GM21528 (cell line): ENCODE data around the gene TEX19.
"Not testable (repeated sequence)": the region's sequence is repeated elsewhere in the genome, so short reads cannot be mapped to it uniquely, and the experiment has no call there.

Experiments used
- ATAC-seq: cut with Tn5 transposase; IDR thresholded peaks from one replicate; pipeline ENCODE4 v1.9.1; 2021; ENCODE audit warnings: mild to moderate bottlenecking, moderate library complexity; ENCODE audit not compliant: unreplicated experiment, low FRiP score

TEX19 gene

DNA sequence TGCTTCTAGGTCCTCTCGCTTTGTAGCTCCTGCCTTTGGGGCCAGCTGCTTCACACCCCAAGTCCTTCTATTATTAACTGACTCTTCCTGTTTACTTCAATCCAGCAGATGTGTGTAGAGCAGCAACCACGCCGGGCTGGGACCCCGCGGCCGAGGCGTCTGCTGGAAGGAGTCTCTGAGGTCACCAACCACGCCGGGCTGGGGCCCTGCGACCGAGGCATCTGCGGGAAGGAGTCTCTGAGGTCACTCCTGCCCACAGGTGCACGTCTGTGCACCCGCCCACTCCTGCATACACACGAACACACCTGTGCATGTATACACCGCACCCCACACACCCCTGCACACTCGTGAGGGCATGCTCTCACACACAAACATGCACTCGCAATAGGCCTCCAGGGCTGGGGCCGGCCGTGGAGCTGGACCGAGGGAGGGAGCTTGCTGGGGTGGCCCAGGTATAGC, 7.8 kb upstream of the TEX19 start:
- ATAC-seq = no peak

DNA sequence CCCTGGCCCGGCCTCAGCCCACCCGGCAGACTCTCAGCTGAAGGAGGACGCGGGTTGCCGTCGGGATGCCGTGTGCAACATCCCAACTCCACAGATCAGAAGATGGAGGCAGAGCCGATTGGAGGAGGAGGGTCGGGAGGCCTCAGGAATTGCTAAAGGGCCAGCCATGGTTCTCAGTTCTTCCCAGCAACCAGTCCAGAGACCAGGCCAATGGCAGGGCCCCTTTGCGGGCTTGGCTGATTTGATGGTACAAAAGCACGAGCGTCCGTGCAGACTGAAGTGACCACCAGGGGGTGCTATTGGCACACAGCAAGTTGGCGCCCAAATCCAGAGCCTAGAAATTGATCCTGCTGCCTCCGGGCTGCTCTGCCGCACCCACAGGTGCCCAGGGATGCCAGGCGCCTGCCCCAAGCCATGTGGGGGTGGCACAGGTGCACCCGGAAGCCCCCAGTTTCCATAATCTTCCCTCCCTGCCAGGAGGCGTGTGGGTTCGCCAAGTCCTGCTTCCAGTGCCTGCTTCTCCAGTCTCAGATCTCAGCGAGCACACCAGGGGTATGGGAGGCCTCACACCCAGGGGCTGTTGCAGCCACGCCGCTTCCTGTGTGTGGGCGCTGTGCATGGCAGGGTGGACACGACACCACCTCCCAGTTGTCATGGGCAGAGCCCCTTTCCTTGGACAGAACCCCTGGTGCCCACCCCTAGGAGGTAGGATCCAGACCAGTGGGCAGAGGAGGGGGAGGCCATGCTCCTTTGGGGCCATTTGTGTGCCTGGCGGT, 7.1 kb upstream of the TEX19 start:
- ATAC-seq = peak; percentile 62

DNA sequence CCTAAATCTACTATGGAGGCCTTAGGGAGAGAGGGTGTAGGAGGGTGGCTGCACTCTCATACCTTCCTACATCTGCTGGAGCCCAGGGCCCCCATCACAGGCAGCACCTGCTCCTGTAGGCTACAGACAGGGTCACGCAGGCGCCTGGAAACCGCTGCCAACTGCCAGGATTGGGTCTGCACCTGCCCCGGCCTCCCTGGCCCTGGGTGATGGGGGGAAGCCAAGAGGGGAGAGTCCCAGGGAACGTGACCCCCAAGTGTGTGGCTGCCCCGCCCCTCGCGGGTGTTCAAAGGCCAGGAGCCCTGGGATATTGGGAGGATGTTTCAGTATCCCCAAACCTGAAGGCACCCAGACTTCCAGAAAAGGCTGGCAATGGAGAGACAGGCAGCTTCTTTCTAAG, 5.6 kb upstream of the TEX19 start:
- no peak for ATAC-seq

DNA sequence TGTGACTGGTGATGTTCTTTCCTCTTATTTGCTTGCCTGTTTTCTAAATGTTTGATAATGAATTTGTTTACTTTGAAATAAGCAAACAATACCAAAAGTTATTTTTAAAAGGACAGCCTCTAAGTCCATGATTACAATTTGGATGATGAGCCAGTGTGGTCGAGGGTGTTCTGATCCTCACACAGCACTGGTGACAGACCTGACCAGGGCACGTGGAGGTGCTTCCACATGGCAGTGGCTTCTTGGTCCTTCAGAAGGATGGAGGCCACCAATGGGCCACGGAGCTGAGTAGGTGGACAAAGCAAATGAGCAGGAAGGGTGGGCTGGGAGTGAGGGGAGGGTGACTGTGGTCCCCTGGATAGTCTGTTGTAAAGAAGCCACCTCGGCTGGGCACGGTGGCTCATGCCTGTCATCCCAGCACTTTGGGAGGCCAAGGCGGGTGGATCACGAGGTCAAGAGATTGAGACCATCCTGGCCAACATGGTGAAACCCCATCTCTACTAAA, 4.2 kb upstream of the TEX19 start:
- no peak for ATAC-seq

DNA sequence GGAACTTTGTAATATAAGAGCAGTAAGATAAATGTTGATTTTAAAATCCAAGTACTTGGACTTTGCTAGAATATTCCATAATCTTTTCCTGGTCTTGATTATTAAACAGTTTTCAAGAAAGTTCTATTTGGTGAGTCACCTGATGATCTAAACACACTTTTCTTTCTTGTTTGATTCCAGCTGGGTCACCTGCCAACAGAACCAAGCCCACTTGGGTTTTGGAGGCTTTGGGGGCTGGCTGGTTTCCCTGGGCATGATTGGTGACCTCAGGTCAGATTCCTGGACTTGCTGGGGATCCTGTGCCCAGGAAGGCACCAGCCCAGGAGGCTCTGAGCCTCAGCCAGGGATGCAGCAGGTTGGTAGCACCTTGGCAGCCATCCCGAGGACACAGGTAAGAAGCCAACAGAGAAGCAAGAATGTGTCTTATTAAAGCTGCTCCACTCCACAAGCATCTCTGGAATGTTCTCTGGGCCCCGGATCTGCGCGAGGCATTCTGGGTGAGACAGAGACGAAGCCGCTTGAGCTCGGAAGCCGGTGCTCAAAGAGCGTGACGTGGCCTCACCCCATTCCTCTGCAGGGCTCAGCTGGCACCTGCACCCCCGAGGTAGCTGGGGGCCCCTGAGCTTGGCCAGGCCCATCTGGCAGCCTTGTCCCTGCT, 3.1 kb upstream of the TEX19 start:
- no peak for ATAC-seq

DNA sequence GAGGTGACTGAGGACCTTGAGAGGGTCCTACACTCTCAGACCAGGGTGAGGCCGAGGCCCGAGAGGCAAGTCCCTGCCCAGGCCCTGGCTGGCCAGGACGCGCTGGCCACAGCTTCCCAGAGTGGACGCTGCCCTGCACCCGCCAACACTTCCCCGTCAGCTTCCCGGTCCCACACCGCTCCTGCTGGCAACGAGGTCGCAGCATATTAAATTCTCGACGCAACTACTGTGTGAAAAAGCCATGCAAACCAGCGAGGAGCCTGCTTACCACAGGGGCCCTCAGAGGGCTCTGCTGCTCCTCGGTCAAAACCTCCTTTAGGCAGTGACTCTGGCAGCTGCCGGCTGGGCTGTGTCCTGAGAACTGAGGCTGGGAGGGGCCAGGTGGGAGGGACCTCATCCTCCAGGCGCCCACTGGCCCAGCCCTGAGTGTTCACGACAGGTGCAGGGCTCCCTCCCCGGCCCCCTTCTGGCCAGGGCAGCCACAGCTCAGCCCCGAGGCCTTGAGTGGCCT, 2.1 kb upstream of the TEX19 start:
- ATAC-seq = no peak

DNA sequence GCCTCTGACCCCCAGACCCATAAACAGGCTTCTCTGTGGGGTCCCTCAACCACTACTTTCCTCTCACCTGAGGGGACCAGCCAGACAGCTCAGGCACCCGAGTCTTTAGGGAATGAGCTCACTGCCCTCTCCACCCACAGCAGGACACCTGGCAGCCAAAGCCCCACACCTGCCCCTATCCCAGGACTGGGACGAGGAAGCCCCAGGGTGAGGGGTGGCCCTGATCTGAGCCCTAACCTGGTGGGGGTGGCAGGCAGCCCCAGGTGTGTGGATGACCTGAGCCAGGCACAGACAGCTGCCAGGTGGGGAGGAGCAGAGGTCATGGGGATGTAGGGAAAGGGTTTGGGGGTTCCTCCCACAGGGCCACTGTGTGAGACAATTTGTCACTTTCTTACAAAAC, 1.7 kb upstream of the TEX19 start:
- no peak for ATAC-seq

DNA sequence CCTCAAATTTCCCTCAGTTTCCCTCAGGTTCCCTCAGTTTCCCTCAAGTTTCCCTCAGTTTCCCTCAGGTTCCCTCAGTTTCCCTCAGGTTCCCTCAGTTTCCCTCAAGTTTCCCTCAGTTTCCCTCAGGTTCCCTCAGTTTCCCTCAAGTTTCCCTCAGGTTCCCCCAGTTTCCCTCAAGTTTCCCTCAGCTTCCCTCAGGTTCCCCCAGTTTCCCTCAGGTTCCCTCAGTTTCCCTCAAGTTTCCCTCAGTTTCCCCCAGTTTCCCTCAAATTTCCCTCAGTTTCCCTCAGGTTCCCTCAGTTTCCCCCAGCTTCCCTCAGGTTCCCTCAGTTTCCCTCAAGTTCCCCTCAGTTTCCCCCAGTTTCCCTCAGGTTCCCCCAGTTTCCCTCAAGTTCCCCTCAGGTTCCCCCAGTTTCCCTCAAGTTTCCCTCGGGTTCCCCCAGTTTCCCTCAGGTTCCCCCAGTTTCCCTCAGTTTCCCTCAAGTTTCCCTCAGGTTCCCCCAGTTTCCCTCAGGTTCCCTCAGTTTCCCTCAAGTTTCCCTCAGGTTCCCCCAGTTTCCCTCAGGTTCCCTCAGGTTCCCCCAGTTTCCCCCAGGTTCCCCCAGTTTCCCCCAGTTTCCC, 516 bp downstream of the TEX19 start:
- not testable (repeated sequence) for ATAC-seq

DNA sequence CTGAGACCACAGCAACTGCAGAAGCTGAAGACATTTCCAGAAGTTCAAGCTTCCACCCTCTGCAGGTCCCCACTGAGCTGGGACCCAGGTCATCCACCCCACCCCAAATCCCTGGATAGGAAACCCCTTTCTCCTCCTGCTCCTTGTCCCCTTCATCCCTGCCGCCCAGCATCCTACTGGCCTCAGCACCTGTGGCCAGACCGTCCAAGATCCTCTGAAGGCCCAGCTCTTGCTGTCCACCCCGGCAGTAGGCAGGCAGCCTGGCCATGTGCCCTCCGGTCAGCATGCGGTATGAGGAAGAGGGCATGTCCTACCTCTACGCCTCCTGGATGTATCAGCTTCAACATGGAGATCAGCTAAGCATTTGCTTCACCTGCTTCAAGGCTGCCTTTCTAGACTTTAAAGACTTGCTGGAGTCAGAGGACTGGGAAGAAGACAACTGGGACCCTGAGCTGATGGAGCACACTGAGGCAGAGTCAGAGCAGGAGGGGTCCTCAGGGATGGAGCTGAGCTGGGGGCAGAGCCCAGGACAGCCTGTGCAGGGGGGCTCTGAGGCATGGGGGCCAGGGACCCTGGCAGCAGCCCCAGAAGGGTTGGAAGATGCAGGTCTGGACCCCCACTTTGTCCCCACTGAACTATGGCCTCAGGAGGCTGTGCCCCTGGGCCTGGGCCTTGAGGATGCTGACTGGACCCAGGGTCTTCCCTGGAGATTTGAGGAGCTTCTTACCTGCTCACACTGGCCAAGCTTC, 3.0 kb downstream of the TEX19 start:
- ATAC-seq = no peak

DNA sequence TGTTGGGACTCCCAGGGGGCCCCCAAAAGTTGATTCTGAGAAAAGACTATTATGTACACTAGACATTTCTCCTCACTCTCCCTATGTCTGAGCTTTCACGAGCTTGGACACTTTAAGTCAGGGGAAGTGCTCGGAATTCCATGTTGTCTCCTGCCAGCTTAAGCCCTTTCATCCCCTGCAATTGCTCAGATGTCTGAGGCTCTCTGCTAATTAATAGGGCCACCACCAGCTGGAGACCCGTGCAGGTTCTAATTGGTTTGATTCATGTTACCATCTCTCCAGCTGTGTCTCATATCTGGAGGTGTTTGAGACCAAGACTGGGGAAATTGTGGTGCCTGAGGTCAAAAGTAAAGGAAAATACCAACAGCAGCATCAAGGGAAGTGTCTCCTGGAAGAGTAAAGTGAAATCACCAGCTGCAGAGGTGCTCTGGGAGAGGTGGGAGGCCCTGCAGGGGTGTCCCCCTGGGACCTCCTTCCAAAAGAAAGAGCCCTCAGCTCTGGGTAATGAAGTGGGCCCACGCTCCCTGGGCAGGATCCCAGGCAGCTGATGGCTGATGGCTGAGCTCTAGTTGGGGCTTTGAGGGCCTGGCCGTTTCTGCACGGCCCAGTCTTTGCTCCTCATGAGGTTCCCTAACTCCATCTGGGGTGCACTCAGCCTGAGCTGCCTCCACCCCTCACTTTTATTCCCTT, 6.7 kb downstream of the TEX19 start:
- ATAC-seq = no peak

DNA sequence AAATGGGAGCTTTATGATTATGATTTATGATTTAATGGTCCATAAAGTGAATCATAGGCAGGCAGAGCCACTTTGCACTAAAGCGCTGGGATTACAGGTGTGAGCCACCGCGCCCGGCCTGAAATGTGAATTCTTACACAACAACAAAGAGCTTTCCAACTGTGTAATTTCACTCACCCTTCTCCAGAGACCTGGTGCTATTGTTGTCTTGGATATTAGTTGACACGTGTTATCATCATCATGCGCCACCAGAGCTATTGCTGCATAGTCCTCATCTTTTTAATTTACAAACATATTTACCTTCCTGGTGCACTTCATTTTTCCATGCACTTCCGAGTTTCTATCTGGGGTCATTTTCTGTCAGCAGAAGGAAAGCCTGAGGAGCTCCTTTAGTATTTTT, 7.7 kb downstream of the TEX19 start:
- no peak for ATAC-seq

DNA sequence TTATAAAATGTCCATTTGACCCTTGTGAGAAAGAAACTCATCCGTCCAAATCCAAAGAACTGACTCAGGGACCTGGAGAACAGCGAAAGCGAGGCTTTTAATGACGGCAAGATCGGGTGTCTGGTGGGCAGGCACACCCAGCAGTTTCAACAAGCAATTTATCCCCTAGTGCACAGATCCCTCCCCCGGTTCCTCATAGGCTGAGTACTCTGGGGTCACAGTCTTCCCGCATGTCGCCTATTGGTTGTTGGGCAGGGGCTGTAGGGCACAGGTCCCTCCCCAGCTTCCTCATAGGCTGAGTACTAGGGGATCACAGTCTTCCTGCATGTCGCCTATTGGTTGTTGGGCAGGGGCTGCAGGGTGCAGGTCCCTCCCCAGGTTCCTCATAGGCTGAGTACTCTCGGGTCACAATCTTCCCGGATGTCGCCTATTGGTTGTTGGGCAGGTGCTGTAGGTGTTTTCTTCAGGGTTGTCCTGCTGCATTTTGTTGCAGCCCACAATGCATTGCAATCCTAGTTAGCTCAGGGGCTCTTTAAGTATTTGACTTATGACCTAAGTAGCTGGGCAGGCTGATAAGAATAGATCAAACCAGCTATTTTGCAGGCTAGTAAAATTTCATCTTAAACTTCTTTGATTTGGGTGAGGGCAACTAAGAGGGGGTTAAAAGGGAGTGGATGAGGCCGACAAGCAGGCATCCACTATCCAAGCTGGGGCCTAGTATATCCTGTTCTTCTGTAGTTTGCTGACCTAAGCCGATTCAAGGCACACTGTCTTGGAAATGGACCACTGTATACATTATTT, 8.9 kb downstream of the TEX19 start:
- no peak for ATAC-seq

DNA sequence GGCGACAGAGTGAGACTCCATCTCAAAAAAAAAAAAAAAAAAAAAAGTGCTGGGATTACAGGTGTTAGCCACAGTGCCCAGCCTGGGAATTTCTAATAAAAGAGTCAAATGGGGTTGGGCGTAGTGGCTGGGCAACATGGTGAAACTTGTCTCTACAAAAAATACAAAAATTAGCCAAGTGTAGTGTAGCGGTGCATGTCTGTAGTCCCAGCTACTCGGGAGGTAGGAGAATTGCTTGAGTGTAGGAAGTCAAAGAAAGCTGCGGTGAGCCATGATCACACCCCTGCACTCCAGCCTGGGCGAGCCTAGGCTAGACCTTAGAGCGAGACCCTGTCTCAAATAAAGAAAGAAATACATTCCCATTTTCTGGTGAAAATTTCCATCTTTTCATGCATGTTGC, 10.2 kb downstream of the TEX19 start:
- no peak for ATAC-seq

DNA sequence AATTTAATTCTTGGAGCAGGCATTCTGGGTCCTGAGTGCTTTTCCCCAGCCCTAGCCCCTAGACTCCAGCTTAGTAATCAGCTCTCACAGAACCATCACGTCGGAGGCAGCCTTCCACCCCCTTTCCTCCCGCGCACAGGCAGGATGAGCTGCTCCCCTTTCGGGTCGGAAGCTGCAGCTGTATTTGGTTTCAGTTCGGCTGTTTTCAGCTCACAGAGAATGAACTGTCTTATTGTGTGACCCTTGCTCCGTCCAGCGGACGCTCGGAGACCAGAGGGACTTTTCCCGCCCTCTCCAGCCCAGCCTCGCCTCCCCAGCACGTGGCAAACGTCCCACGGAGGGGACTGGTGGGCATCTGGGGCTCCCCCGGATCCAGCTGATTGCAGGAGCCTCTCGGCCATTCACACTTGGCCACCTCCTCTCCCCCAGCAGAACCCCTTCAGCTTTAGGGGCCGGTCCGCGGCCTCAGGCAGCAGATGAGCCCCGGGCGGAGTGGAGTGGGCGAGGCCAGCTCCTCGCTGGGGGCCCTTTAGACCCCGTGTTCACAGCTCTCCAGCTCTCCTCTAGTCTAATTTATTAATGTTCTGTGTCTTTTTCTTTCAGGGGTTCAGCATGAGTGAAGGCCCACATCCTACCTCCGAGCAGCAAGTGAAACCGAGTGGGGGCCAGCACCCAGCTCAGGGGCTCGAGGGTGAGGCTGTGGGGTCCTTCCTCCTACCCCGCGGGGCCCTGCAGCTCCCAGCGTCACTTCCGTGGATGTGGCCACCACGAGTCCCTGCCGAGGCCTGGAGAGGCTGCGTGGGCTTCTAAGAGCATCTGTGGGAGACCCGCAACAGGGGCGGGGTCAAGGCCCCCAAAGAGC, 11.7 kb downstream of the TEX19 start:
- no peak for ATAC-seq

DNA sequence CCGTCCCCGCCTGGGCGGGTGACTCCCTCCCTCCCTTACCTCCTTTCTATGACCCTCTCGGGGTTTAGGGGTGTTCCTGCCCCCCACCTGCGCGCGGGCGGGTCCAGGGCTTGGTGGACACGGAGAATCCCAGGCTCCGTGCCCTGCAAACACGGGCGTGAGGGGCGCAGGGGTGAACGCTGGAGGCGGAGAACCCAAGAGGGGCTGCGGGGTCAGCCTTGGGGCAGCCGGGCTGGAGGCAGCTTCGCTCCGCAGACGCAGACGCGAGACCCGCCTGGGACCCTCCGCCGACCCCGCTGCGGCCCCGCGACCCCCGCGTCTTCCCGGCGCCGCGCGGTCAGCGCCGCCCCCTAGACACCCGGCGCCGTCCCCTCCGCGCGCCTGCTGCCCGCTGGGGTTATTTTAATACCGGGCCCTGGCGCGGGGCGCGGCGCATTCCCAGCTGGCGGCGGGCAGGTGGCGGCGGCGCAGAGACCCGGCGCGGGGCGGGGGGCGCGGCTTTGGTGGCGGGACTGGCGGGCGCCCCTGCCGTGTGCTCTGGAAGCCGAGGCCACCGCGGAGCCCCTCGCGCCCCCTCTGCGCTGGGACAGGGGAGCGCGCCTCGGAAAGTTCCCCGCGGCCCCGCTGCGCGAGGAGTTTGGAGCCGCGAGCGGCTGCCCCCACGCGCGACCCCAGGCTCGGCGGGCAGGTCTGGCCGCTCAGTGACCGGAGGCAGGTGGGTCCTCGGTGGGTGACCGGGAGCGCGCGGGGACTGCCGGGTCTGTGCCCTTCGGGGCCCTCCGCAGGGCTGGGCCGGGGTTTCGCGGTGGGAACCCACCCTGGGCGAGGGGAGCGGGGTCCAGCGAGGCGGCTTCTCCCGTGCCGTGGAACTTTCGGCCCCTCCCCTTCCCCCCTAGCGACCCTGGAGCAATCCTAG, 12.5 kb downstream of the TEX19 start, which contains the start of gene UTS2R:
Gene UTS2R (plus strand): TSS at position 433 of the 916 bp plus-strand sequence. CDS start 2,560 bp downstream, outside the sequence.
- no peak for ATAC-seq

DNA sequence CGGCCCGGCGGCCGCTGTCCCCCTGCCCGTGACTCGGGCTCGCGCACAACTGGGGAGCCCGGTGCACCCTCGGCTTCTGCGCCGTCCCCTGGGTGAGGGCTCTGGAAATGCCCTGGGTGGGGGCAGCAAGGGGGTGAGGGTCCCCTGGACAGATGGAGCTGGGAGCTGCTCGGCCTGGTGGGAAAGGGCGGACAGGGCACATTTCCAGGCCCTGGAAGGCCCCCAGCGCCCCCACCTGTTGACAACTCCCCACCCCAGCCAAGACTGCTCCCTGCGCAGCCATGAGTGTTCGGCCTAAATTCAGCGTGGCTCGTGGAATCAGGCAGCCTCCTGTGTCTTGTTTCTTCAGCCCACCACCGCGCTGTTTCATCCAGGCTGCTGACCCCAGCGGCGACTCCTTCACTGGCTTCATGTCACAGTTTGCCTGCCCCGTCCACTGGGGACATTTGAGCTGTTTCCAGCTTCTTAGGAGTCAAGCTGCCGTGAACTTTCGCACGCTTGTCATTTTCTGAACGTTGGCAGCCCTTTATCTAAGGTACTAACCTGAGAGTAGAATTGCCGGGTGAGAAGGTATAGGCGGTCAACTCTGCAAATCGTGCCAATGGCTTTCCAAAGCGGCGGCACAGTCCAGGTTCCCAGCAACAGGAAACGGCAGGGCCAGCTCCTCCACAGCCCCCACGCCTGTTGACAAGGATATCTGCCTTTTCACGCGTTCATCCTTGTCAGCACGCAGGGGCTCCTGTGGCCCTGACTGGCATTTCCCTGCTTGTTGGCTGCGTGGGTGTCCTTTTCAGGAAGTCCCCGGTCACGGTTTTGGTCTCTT, 13.4 kb downstream of the TEX19 start:
- ATAC-seq = no peak
